ENCODE measurements around the gene IGF1R. TPM values are rescaled to one million over a fixed set of nuclear protein-coding genes. Genes with fewer than 3 reads are reported as not detected.

The IGF1R gene
- polyA plus RNA-seq, 4 donors = 25.1 to 53.9 (median 48.3) TPM

GRCh38 chr15:98647026-98647773, 1.1 kb upstream of the IGF1R start:
- peak in 2 of 4 donors; percentile 64 to 68 for DNase-seq (ENCODE audit: low read depth in 4 of 4, low spot score in 3 of 4)

DNA sequence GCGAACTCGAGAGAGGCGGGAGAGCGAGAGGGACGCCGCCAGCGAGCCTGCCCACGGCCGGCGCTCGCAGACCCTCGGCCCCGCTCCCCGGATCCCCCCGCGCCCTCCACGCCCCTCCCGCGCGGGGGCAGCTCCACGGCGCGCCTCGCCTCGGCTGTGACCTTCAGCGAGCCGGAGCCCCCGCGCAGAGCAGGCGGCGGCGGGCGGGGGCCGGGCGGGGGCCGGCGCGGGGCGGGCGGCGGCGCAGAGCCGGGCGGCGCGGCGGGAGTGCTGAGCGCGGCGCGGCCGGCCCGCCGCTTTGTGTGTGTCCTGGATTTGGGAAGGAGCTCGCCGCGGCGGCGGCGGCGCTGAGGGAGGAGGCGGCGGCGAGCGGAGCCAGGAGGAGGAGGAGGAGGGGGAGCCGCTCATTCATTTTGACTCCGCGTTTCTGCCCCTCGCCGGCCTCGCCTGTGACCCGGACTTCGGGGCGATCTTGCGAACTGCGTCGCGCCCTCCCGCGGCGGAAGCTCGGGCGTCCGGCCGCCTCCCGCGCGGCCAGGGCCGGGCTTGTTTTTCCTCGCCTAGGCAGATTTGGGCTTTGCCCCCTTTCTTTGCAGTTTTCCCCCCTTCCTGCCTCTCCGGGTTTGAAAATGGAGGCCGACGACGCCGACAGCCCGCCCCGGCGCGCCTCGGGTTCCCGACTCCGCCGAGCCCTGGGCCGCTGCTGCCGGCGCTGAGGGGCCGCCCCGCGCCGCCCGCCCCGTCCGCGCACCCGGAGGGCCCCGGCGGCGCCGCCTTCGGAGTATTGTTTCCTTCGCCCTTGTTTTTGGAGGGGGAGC, 524 bp downstream of the IGF1R start:
- DNase-seq (ENCODE audit: low read depth in 4 of 4, low spot score in 3 of 4) = peak in 2 of 4 donors; percentile 31 to 41

DNA sequence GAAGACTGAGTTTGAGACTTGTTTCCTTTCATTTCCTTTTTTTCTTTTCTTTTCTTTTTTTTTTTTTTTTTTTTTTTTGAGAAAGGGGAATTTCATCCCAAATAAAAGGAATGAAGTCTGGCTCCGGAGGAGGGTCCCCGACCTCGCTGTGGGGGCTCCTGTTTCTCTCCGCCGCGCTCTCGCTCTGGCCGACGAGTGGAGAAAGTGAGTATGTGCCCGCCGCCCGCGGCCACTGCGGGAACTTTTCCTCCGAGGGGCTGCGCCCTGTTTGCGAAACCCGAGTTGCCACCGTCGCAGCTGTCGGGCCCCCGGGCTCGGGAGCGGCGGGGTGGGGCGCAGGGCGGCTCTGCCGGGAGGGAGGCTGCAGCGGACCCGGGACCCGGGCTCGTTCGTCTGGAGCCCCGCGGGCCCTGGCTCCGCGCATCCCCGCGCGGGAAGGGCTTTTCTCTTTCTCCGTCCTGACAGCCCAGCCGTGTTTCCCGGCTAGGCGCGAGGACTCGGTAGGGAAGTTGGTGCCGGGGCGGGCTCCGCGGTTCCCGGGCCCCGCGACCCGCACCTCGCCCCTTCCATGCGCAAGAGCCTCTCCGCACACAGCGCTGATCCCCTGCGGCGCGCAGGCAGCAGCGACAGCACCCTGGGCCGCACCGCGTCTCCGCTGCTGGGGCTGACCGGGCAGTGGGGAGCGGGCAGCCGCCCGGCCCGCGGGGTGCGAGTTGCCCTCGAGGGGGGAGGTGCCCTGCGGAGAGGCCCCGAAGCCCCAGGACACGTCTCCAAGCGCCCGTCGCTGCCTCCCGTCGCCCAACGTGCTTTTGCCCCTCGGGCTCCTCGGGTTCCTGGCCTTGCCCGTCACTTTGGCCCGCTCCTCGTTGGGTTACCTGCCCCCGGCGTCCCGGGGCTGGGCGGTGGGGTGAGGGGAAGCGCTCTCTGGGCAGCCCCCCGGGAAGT, 1.4 kb downstream of the IGF1R start:
- DNase-seq (ENCODE audit: low read depth in 4 of 4, low spot score in 3 of 4) = peak in 2 of 4 donors; percentile 24 to 26

GRCh38 chr15:98650417-98651035, 2.2 kb downstream of the IGF1R start:
- DNase-seq (ENCODE audit: low read depth in 4 of 4, low spot score in 3 of 4) = peak in 2 of 4 donors; percentile 43 to 52

- peak in 2 of 4 donors; percentile 41 to 50 for DNase-seq (ENCODE audit: low read depth in 4 of 4, low spot score in 3 of 4)
Measured at GRCh38 chr15:98651036-98651481, 2.7 kb downstream of the IGF1R start.

DNA sequence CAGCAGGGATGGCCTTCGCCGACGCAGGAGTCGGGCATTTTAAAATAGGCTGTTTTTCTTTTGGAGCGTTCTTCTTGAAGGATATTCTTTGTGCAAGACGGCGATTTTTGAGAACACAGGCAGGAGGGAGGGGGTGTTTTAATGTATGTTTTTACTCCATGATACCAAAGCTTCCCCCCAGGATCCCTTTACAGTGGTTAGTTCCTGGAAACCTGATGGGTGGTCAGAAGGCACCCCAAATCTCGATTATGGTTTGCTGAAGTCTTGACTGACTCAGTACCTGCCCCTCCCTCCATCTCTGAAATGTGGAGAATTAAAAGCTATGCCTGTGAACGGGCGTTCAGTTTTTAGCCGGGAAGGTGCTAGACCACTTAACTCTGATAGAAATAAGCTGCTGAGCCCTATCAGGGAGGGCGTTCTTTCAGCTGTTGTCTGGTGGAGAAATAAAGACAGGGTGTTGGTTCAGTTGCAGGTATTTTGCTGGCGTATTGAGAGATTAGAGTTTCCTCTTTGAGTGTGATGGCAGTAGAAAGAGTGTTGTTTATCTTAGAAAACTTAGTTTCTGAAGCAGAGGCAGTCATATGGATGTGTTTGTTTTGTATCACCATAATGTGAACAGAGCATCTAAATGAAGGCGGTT, 3.4 kb downstream of the IGF1R start:
- peak in 1 of 4 donors; percentile 34 for DNase-seq (ENCODE audit: low read depth in 4 of 4, low spot score in 3 of 4)

- no peak for DNase-seq (ENCODE audit: low read depth in 4 of 4, low spot score in 3 of 4)
Measured at GRCh38 chr15:98653686-98654085, 5.3 kb downstream of the IGF1R start.

GRCh38 chr15:98654790-98655360, 6.5 kb downstream of the IGF1R start:
- no peak for DNase-seq (ENCODE audit: low read depth in 4 of 4, low spot score in 3 of 4)

DNA sequence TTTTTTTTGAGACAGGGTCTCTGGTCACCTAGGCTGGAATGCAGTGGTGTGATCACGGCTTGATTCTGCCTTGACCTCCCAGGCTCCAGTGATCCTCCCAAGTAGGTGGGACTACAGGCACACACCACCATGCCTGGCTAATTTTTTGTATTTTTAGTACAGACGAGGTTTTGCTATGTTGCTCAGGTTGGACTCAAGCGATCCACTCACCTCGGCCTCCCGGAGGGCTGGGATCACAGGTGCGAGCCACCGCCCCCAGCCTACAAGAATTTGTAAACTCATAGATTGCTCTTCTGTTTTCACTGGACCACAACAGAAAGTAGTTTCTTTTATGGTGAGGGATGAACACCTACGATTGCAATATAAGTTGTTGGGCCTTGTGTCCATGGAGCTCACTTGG, 7.4 kb downstream of the IGF1R start:
- no peak for DNase-seq (ENCODE audit: low read depth in 4 of 4, low spot score in 3 of 4)

DNA sequence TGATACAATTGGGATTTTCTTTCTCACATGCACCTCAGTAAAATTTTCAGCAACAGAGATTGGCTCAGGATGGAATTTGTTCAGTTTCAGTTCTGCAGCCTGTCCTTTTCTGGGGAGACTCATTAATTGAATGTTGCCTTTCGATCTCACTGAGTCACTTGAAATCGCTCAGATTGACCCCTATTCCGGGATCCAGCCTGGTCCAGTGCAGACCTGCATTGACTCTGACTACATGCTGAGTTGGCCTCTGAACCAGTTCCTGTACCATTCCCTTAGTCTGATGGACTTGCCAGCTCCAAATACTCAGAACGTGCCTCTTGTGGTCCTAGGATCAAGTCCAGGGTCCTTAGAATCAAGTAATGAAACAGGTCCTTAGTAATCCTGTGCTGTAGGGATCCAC, 9.4 kb downstream of the IGF1R start:
- no peak for DNase-seq (ENCODE audit: low read depth in 4 of 4, low spot score in 3 of 4)

DNA sequence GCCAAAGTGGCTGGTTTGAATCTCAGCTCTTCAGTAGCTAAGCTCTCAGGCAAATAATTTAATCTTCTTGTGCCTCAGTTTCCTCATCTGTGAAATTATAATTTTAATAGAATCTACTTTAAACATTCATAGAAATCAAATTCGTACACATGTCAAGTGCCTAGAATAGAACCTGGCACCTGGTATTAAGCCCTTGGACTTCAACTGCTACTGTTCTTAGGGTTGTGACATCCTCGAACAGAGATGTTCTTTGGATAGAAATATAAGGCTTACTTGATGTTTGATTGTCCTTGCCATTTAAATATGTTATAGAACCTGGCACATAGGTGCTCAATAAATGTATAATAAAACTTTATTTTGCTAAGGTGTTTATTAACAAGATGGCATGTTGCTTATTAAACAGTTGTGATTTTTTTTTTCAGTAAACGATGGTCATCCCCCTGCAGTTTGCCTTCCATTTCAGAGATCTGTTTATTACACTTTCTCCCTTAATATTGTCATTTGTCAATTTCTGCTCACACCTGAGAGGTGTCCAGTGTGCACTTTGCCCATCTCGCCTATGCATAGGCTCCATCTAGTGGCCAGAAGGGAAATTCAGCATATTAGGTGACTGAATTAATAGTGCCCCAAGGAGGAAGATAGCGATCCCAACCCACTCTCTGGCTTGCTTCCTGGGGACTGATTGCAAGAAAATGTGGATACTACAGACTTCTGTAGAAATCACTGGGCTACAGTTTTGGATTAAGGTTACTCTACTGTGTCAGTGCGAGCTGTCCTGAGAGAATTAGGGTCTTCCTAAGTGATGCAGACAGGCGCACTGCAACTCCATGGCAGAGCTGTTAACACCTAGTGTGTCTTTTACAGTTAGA, 10.7 kb downstream of the IGF1R start:
- DNase-seq (ENCODE audit: low read depth in 4 of 4, low spot score in 3 of 4) = no peak

GRCh38 chr15:98660055-98660454, 11.7 kb downstream of the IGF1R start:
- no peak for DNase-seq (ENCODE audit: low read depth in 4 of 4, low spot score in 3 of 4)

DNA sequence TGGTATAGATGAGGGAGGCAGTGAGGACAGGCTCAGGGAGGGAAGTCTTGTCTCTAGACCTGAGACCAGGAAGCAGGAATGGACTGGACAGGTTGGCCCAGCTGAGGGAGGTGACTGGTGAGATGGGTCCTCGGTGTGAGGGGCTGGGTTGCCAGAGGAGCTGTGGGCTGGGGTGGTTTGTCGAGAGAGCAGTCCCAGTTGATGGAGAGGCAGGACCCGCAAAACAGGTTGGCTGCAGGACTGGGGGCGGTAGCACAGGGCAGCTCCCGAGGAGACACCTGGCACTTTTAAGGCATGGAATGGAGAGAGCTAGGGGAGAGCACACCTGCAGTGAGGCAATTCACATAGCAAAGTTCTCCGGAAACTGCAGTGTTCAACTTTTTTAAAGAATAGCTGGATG, 14.7 kb downstream of the IGF1R start:
- no peak for DNase-seq (ENCODE audit: low read depth in 4 of 4, low spot score in 3 of 4)

DNA sequence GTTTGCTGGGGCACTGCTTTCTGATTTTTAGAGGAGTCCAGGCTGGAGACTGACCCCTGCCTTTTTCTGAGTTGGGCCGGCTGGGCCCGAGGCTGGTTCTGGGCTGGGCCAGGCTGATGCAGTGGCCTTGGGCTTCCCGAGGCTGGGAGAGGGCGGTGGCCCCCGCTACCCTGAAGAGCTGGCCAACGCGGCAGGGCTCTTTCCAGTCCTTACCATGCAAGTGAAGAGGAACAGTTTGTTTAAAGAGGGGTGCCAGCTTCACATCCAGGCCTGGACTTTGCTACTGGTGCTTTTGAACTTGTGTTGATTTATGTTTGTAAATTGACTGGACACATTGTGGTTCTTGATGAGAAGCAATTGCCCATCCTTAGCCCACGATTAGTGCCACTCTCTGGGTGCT, 15.3 kb downstream of the IGF1R start:
- no peak for DNase-seq (ENCODE audit: low read depth in 4 of 4, low spot score in 3 of 4)

DNA sequence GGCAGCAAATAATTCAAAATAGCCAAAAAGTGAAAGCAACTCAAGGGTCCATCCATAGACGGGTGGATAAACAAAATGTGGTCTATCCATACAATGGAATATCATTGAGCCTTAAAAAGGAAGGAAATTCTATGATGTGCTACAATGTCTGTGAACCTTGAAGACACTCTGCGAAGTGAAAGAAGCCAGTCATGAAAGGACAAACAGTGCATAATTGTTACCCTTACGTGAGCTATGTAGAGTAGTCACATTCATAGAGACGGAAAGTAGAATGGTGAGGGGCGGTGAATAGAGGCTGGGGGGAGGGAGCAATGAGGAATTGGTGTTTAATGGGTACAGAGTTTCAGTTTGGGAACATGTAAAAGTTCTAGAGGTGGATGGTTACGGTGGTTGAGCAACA, 18.1 kb downstream of the IGF1R start:
- DNase-seq (ENCODE audit: low read depth in 4 of 4, low spot score in 3 of 4) = no peak

GRCh38 chr15:98666841-98667240, 18.5 kb downstream of the IGF1R start:
- DNase-seq (ENCODE audit: low read depth in 4 of 4, low spot score in 3 of 4) = no peak

DNA sequence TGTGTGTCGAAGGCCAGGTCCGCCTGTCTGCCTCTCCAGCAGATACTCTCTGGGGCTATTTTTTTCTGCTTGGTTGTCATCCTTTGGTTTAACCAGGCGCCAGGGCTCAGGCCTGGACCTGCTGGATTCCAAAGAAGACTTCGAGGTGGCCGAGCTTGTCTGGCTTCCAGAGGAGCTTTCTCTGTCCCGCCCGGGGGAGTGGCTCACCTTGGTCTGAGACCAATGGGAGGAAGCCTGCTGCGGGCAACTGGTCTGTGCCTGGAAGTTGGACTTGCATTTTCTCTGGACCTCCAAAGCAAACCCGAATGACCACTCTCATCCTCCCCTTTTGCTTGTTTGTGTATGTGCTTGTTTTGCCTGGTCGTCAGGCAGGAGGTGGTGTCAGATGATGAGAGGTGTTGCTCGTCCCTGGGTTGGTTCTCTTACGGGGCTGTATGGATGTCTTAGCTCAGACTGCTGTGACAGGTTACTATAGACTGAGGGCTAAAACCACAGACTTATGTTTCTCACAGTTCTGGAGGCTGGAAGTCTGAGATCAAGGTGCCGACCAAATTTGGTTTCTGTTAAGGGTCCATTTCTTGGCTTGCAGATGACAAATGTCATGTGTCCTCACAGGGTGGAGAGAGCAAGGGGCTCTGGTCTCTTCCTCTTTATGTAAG, 19.3 kb downstream of the IGF1R start:
- no peak for DNase-seq (ENCODE audit: low read depth in 4 of 4, low spot score in 3 of 4)

Measured in left renal pelvis (tissue), 4 donors.